Stimulated activated CD8-positive, alpha-beta memory T cell treated with anti-CD3 and anti-CD28 coated beads, Interleukin-2, amount 100 ng/mL, for 1 hour (primary cell): ENCODE results near the gene SLC12A2.
A peak's percentile ranks its signal among the peaks of the same experiment; 100 is the strongest.

Experiments
- DNase-seq, 2 donors: peaks; one replicate each; pipeline ENCODE4 v3.0.0-alpha.2; 2020; ENCODE audit warnings: low read depth in 2 of 2

The SLC12A2 gene

GRCh38 chr5:128083033-128083810, at the start of gene SLC12A2:
Gene SLC12A2, plus strand, starts transcription at chr5:128083766. Its CDS starts 189 bp downstream, at chr5:128083955.
- DNase-seq: peak; percentile 80 to 85

DNA sequence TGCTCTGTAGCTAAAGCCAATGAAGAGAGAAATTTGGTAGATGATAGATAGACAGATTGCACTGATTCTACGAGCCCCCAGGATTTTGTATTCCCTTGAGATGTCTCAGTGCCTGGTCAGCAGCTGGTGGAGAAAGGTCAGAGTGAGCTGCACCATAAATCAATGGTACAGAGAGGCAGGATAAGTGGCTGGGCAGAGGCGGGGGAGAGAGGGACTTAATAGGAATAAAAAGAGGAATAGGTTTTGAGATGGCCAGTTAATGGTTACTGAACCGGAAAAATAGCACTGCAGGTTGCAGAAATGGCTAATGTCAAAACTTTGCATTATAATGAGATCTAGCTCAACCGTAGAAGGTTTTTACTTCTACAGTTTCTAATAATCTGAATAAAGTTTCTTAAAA, 47.9 kb upstream of the SLC12A2 start:
- no peak for DNase-seq

DNA sequence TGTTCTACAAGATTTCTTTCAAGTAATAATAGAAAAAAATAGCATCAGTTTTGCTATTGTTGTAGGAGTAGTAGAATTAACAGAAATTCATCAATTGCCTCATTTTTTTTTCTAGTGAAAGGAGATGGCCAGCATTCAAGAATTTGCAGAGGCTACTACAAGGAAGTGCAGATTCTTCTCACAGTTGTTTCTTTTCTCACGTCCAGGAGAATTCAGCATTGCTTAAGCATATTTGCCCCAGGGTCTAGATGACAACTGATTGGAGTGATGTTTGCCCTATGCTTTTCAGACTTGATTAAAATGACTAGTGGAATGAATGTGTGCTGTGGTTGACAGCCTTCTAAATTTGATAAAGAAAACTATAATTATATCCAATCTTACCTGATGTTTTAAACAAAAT, 46.6 kb upstream of the SLC12A2 start:
- DNase-seq: no peak

- no peak for DNase-seq
These were observed 44.9 kb upstream of the SLC12A2 start for GRCh38 chr5:128038643-128039042.

DNA sequence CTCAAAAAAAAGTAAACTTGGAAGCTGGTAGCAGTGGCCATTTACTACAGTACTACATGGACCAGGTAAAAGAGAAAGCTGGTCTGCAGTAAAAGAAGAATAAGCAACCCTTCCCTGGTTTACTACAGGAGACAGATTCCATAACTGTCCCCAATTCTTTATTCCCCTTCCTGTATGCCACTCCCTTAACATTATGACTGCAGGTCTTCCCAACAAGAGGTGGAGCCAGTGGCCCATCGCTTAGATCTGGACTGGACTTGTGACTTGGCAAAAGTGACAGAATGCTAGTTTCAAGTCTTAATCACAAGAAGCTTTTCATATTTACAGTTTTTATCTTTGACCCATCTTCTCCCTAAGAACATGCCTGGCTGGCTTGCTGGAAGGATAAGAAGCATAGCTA, 42.6 kb upstream of the SLC12A2 start:
- DNase-seq: no peak

GRCh38 chr5:128052780-128053179, 30.8 kb upstream of the SLC12A2 start:
- no peak for DNase-seq

- DNase-seq: no peak
These were observed 30.1 kb upstream of the SLC12A2 start for GRCh38 chr5:128053291-128053954.

DNA sequence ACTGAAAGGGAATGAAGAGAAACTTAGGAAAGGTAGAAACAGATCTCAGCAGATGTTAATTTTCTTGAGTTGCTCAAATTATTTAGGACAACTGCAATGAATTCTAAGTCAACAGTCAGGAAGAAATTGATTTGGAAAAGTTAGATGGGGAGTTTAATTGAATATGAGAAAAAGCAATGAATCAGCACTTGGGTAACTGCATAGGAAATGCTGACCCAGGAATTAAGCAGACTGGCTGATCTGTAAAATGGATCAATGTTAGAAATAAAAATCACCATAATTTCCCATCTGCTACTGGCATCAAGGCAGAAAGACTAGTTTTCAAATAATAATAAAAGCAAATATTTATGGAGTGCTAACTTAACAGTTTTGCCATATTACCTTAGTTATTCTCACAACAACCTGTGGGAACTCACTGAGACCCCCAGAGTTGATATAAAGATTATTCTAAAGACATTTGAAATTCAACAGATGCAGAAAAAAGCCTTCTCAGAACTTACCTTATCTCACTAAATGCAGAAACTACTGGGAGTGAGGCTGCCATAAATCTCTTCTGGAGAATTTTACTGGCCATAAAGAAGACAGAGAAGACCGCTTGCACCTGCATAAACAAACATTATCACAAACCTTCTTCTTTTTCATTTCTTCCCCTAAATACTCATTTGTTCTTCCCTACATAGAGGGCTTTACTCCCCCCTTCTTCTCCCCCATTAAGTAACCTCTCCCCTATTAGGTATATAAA, 22.8 kb upstream of the SLC12A2 start:
- DNase-seq: no peak

DNA sequence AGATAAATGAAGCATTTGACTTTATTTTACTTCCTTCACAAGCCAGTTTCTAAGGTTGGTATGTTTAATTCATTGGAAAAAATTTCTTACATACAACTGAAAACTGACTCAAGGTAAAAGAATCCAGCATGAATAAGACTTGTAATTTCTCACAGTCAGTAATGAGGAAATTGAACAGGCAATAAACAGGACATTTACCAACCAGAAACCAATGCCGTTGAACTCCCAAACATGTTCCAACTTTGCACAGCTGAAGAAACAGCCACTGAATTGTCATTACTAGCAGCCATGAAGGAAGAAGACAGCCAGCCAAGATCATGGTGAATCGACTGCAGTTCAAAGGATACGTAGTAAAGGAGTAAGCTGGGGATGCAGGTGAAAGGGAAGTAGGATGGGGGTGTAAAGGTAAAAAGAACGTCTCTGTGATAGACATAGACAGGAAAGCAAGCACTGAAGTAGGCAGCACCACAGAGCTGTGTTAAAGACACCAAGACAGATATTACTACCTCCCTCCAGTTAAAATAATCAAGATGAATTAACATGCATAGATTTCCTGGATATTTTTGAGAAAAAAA, 21.3 kb upstream of the SLC12A2 start:
- DNase-seq: no peak

DNA sequence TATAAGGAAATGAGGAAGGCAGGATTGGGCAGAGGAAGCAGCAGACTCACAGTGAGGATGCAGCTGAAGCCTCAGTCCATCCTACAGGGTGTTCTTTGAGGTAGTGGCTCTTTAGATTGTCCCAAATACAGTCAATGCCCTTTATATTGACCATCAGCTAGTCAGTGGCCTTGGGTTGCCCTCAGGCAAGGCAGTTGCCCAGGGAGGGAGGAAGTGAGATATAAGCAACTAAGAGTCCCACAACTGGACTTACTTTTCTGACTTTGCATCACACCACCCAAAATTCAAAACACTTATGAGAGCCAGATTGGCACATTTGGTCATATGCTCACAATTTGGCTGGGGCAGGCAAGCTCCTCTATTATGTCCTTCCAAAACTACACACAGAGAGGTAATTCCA, 9.4 kb upstream of the SLC12A2 start:
- DNase-seq: no peak

DNA sequence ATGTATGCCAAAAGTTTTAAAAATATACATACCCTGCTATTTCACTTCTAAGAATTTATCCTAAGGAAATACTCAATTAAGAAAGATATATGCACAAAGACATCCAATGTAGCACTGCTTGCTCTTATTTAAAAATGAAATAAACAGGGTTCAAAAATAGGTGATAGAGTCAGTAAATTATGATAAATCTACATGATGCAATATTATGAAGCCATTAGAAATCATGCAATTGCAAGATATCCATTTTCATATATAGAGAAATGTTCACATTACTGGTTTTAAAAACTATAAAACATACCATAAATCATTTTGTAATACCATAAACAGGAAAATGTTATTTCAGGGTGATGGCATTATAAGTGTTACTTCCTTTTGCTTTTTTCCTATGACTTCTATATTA, 8.6 kb upstream of the SLC12A2 start:
- DNase-seq: no peak

- DNase-seq: no peak
These were observed 6.0 kb upstream of the SLC12A2 start for GRCh38 chr5:128077526-128077925.

DNA sequence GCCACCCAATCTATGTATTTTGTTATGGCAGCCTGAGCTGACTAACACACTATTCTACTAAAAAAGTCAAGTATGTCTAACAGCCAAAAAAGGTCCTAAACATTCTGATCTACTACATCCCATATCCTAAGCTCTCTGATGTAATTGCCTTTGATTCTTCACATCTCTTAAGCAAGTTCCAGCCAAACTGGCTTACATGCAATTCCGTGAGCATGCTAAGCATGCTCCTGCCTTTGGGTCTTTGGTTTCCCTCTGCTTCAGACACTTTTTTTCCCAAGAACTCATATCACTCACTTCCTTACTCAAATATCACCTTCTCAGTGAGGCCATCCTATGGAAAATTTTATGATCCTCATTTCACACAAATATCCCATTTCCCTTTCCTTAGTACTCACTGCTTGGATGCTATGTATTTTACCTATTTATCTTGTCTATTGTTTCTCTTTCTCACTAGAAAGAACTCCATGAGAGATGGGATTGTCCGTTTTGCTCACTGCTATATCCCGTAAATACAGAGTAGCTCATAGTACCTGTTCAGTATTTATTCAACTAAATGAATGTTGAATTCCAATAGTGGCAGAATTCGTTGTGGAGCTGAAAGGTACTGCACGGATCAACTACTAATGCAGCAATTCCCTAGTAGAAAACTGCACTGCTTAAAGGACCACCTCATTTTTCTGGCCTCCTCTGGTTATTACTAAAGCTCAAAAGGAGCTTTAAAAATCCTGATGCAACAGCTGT, 2.3 kb upstream of the SLC12A2 start:
- no peak for DNase-seq

DNA sequence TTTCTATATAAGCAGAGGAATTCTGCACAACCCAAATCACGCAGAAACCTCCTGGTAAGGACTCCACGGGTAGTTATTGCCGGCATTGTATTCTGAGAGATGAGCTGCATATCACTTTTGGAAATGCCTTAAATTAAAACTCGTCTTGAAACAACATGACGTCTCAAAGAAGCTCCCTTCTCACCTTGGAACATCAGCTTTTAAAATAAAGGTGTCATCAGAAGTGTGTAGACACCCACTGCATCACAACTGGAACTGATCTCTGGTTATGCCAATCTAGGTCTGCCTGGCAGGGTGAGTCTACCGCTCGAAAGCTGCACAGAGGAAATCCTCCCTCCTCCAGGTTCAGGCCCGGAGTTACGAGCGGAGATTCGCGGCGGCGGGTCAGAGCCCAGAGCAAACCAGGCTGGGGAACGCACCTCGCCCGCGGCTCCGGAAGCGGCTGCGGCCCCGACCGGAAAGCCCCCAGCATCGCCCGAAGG, 974 bp upstream of the SLC12A2 start:
- no peak for DNase-seq

DNA sequence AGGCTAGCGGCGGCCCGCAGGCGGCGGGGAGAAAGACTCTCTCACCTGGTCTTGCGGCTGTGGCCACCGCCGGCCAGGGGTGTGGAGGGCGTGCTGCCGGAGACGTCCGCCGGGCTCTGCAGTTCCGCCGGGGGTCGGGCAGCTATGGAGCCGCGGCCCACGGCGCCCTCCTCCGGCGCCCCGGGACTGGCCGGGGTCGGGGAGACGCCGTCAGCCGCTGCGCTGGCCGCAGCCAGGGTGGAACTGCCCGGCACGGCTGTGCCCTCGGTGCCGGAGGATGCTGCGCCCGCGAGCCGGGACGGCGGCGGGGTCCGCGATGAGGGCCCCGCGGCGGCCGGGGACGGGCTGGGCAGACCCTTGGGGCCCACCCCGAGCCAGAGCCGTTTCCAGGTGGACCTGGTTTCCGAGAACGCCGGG, 253 bp downstream of the SLC12A2 start:
- no peak for DNase-seq

GRCh38 chr5:128084228-128085167, 932 bp downstream of the SLC12A2 start:
- peak in 1 of 2 donors; percentile 33 for DNase-seq

- no peak for DNase-seq
These were observed 1.8 kb downstream of the SLC12A2 start for GRCh38 chr5:128085413-128085812.

GRCh38 chr5:128091579-128091978, 8.0 kb downstream of the SLC12A2 start:
- DNase-seq: no peak

- DNase-seq: no peak
These were observed 8.6 kb downstream of the SLC12A2 start for GRCh38 chr5:128092144-128092543.

- DNase-seq: no peak
These were observed 9.8 kb downstream of the SLC12A2 start for GRCh38 chr5:128093368-128093767.
